GM03348 (cell line): ENCODE results near the gene DMD.
A peak's percentile ranks its signal among the peaks of the same experiment; 100 is the strongest.

Source experiments
- DNase-seq: peaks from one replicate; pipeline ENCODE4 v3.0.0; 2012; ENCODE audit warnings: low spot score

Gene DMD

GRCh38 chrX:31338991-31339350 lies 1872.4 kb downstream of the DMD start:
- DNase-seq: no peak

- no peak for DNase-seq
Observed at GRCh38 chrX:31337332-31337731, 1874.0 kb downstream of the DMD start.

- DNase-seq: no peak
Observed at GRCh38 chrX:31336419-31336818, 1874.9 kb downstream of the DMD start.

- DNase-seq: no peak
Observed at GRCh38 chrX:31334997-31335396, 1876.4 kb downstream of the DMD start.

- peak; percentile 44 for DNase-seq
Observed at GRCh38 chrX:31333165-31333831, 1878.1 kb downstream of the DMD start.

- DNase-seq: no peak
Observed at GRCh38 chrX:31331928-31332327, 1879.4 kb downstream of the DMD start.

GRCh38 chrX:31331015-31331414 lies 1880.3 kb downstream of the DMD start:
- DNase-seq: no peak

- no peak for DNase-seq
Observed at GRCh38 chrX:31329298-31329697, 1882.1 kb downstream of the DMD start.

GRCh38 chrX:31323658-31324057 lies 1887.7 kb downstream of the DMD start:
- DNase-seq: no peak

- no peak for DNase-seq
Observed at GRCh38 chrX:31320740-31321139, 1890.6 kb downstream of the DMD start.

- DNase-seq: no peak
Observed at GRCh38 chrX:31319586-31319985, 1891.8 kb downstream of the DMD start.

- no peak for DNase-seq
Observed at GRCh38 chrX:31318866-31319265, 1892.5 kb downstream of the DMD start.

- no peak for DNase-seq
Observed at GRCh38 chrX:31316340-31316991, 1894.9 kb downstream of the DMD start.

GRCh38 chrX:31314921-31315320 lies 1896.4 kb downstream of the DMD start:
- no peak for DNase-seq

- DNase-seq: no peak
Observed at GRCh38 chrX:31307952-31308351, 1903.4 kb downstream of the DMD start.

GRCh38 chrX:31302573-31303075 lies 1908.7 kb downstream of the DMD start:
- DNase-seq: no peak

- DNase-seq: no peak
Observed at GRCh38 chrX:31301941-31302340, 1909.4 kb downstream of the DMD start.

GRCh38 chrX:31301203-31301602 lies 1910.1 kb downstream of the DMD start:
- DNase-seq: no peak

- no peak for DNase-seq
Observed at GRCh38 chrX:31298916-31299315, 1912.4 kb downstream of the DMD start.

- DNase-seq: no peak
Observed at GRCh38 chrX:31297881-31298280, 1913.5 kb downstream of the DMD start.

- DNase-seq: no peak
Observed at GRCh38 chrX:31294475-31294874, 1916.9 kb downstream of the DMD start.

- no peak for DNase-seq
Observed at GRCh38 chrX:31293409-31293808, 1917.9 kb downstream of the DMD start.

- peak; percentile 10 for DNase-seq
Observed at GRCh38 chrX:31291131-31291530, 1920.2 kb downstream of the DMD start.

GRCh38 chrX:31287861-31288260 lies 1923.5 kb downstream of the DMD start:
- DNase-seq: no peak
